Liver (tissue), 2 donors: ENCODE data around the gene LENEP.
"Not testable (repeated sequence)": the region's sequence is repeated elsewhere in the genome, so short reads cannot be mapped to it uniquely, and the experiment has no call there.

Experiments used
- CTCF ChIP-seq: fragments of 150-350 bp; IDR thresholded peaks from 2 replicates; pipeline ENCODE4 v1.5.1; 2017; ENCODE audit warnings: improper control_type of control experiment, low read depth, low read length; ENCODE audit not compliant: missing input control
- REST ChIP-seq: IDR thresholded peaks from 2 replicates; pipeline ENCODE4 v1.6.1; 2016; ENCODE audit warnings: antibody characterized with exemption, mild to moderate bottlenecking
- donor health status: healthy.

- not testable (repeated sequence) for TF ChIP-seq CTCF, REST
Measured at GRCh38 chr1:154977762-154978161, 15.6 kb upstream of the LENEP start.
